KMS-11 (cell line): Measurements from ENCODE around the gene CBY2.
"Not testable (repeated sequence)": the region's sequence is repeated elsewhere in the genome, so short reads cannot be mapped to it uniquely, and the experiment has no call there.

Experiments used
- H2AFZ ChIP-seq: fragments of 200-600 bp; sonication (generic); 2 replicates; pipeline ENCODE4 v1.6.1; 2016; ENCODE audit warnings: antibody characterized with exemption, mixed run types, low read depth
- H3K27ac ChIP-seq: fragments of 200-600 bp; sonication (generic); 2 replicates; pipeline ENCODE4 v1.6.1; 2016; ENCODE audit warnings: mild to moderate bottlenecking, mixed run types
- H3K27me3 ChIP-seq: fragments of 200-600 bp; sonication (generic); 2 replicates; pipeline ENCODE4 v1.6.1; 2017; ENCODE audit warnings: mild to moderate bottlenecking, low read depth, mixed run types, moderate library complexity; ENCODE audit not compliant: insufficient read depth
- H3K36me3 ChIP-seq: fragments of 200-600 bp; sonication (generic); 2 replicates; pipeline ENCODE4 v1.6.1; 2017; ENCODE audit warnings: mild to moderate bottlenecking, mixed run types; ENCODE audit not compliant: insufficient read depth
- H3K4me1 ChIP-seq: fragments of 200-600 bp; sonication (generic); 2 replicates; pipeline ENCODE4 v1.6.1; 2016; ENCODE audit warnings: mild to moderate bottlenecking, low read depth, mixed run types; ENCODE audit not compliant: poor library complexity, severe bottlenecking
- H3K4me2 ChIP-seq: fragments of 200-600 bp; sonication (generic); 2 replicates; pipeline ENCODE4 v1.7.0; 2016; ENCODE audit warnings: mild to moderate bottlenecking, mixed run types
- H3K4me3 ChIP-seq: fragments of 200-600 bp; sonication (generic); IDR thresholded peaks from 2 replicates; pipeline ENCODE4 v1.6.1; 2017; ENCODE audit warnings: low read depth, low read length, mixed read lengths; ENCODE audit not compliant: insufficient read depth
- H3K79me2 ChIP-seq: fragments of 200-600 bp; sonication (generic); 2 replicates; pipeline ENCODE4 v1.6.1; 2016; ENCODE audit warnings: low read depth, mixed run types; ENCODE audit not compliant: insufficient read depth
- H3K9ac ChIP-seq: fragments of 200-600 bp; sonication (generic); 2 replicates; pipeline ENCODE4 v1.6.1; 2016; ENCODE audit warnings: mild to moderate bottlenecking, mixed run types
- H4K20me1 ChIP-seq: fragments of 200-600 bp; sonication (generic); 2 replicates; pipeline ENCODE4 v1.6.1; 2016; ENCODE audit warnings: mild to moderate bottlenecking, mixed run types; ENCODE audit not compliant: insufficient read depth
- CTCF ChIP-seq: fragments of 200-600 bp; sonication (generic); conservative IDR thresholded peaks from 2 replicates; pipeline ENCODE4 v1.6.1; 2017; ENCODE audit warnings: low read depth, mild to moderate bottlenecking, antibody characterized with exemption, low read length, moderate library complexity, mixed read lengths

CBY2 gene

DNA sequence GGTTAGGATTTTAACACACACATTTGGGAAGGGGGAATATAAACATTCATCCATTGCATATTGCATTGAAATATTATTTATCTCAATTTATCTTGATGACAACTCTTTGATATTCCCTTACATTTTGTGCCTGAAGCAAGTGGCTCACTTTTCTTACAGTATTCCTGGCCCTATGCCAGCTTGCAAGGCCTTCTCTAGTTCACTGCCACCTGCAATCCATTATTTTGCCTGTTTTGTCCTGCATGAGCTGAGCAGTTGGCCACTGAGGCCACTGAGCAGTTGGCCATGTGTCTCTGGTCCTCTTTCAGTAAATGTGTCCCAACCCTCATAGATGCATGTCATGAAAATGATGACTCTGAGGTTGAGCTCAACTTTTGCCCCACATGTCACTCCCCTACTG is 49.8 kb downstream of the CBY2 start:
- no peak for TF ChIP-seq CTCF
- Histone ChIP-seq H3K79me2 (no peaks in the 10 kb centered on the region), H2AFZ (no peak overlapping the region), H4K20me1 (no peaks in the 10 kb centered on the region), H3K4me1 (no peaks in the 10 kb centered on the region), H3K9ac (no peak overlapping the region), H3K27me3 (no peaks in the 10 kb centered on the region), H3K4me2 (no peak overlapping the region), H3K36me3 (no peaks in the 10 kb centered on the region), H3K4me3 (no peak overlapping the region), H3K27ac (no peak overlapping the region)

- Histone ChIP-seq H4K20me1 (no peaks in the 10 kb centered on the region), H3K4me2 (no peak overlapping the region), H2AFZ (no peak overlapping the region), H3K27ac (no peak overlapping the region), H3K27me3 (no peaks in the 10 kb centered on the region), H3K36me3 (no peaks in the 10 kb centered on the region), H3K79me2 (no peaks in the 10 kb centered on the region), H3K9ac (no peak overlapping the region), H3K4me3 (no peak overlapping the region), H3K4me1 (no peaks in the 10 kb centered on the region)
- no peak for TF ChIP-seq CTCF
Measured at GRCh38 chr13:45752510-45752909, 50.4 kb downstream of the CBY2 start.

- H3K4me2 ChIP-seq, H3K27me3 ChIP-seq, H3K4me1 ChIP-seq, H3K4me3 ChIP-seq, H3K9ac ChIP-seq, H3K36me3 ChIP-seq, H2AFZ ChIP-seq, H3K79me2 ChIP-seq, H4K20me1 ChIP-seq, H3K27ac ChIP-seq: not testable (repeated sequence)
Measured at GRCh38 chr13:45756498-45756897, 54.4 kb downstream of the CBY2 start.

DNA sequence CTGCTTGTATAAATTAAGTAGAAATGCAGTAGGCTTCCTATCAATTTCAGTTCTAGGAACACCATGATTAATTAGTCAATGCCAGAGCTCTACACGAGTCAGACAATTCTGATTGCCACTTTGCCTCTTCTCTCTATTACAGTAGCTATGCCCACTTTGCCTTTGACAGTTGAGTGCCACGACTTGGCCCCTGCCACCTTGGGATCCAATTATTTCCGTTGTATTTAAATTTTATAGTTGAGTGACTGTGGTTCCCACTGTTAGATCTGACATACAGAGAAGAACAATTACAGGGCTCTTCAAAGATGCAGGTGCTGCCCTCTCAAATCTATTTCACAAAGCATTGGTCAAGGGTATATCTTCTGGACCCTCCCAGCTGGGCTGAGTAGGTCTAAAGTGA is 55.5 kb downstream of the CBY2 start:
- H3K27ac ChIP-seq, H4K20me1 ChIP-seq, H3K4me3 ChIP-seq, H3K27me3 ChIP-seq, H3K79me2 ChIP-seq, H3K4me1 ChIP-seq, H2AFZ ChIP-seq, H3K4me2 ChIP-seq, H3K9ac ChIP-seq, H3K36me3 ChIP-seq: not testable (repeated sequence)

DNA sequence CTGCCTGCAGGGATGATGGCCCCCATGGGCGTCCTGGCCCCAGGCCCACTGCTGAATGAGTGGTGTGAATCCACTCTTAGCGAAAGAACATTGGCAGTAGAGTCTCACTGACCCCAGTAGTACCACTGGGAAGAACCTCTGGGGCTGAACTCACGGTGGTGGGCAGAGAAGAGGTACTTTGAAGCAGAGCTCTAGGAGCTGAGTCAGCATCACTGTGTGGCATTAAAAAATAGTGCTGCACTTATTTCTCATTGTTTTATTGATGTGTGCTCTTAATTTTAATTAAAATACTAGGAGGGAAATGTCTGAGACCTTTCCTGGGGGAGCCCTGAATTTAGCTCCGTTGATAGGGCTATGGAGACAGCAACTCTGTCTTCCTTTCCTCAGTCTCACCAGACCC is 61.3 kb downstream of the CBY2 start:
- H3K4me1 ChIP-seq, result no peaks in the 10 kb centered on the region
- H3K4me3 ChIP-seq, result no peak overlapping the region
- H3K27me3 ChIP-seq, result no peaks in the 10 kb centered on the region
- H4K20me1 ChIP-seq, result no peaks in the 10 kb centered on the region
- no peak for TF ChIP-seq CTCF
- no peaks in the 10 kb centered on the region for H3K36me3 ChIP-seq
- H3K9ac ChIP-seq, result no peak overlapping the region
- no peak overlapping the region for H3K4me2 ChIP-seq
- no peak overlapping the region for H3K27ac ChIP-seq
- H2AFZ ChIP-seq, result no peak overlapping the region
- H3K79me2 ChIP-seq, result no peaks in the 10 kb centered on the region
